Suprapubic skin (tissue), 4 donors: Measurements from ENCODE around the gene MOB3B. TPM values are rescaled to one million over a fixed set of nuclear protein-coding genes. Genes with fewer than 3 reads are reported as not detected.
A peak's percentile ranks its signal among the peaks of the same experiment; 100 is the strongest.

Source experiments
- DNase-seq, 2 donors: peaks; one replicate each; pipeline ENCODE4 v3.0.0-alpha.2; 2019; ENCODE audit warnings: low spot score in 2 of 2
- H3K27ac ChIP-seq: fragments of 200-600 bp; sonication (generic); one replicate; pipeline ENCODE4 v1.5.1; 2019
- H3K27me3 ChIP-seq: fragments of 200-600 bp; sonication (generic); one replicate; pipeline ENCODE4 v1.5.1; 2019
- H3K36me3 ChIP-seq: fragments of 200-600 bp; sonication (generic); one replicate; pipeline ENCODE4 v1.5.1; 2019
- H3K4me1 ChIP-seq: fragments of 200-600 bp; sonication (generic); one replicate; pipeline ENCODE4 v1.5.1; 2019
- H3K4me3 ChIP-seq: fragments of 200-600 bp; sonication (generic); one replicate; pipeline ENCODE4 v1.5.1; 2019; ENCODE audit warnings: mild to moderate bottlenecking
- H3K9me3 ChIP-seq: fragments of 200-600 bp; sonication (generic); one replicate; pipeline ENCODE4 v1.5.1; 2019
- EP300 ChIP-seq: sonication (generic); formaldehyde crosslinking; IDR thresholded peaks from one replicate; pipeline ENCODE4 v1.6.1; 2017; ENCODE audit warnings: antibody characterized with exemption
- POLR2A ChIP-seq, 2 donors: fragments of 450-650 bp; IDR thresholded peaks; one replicate each; pipeline ENCODE4 v1.6.1; 2017; ENCODE audit warnings: antibody characterized with exemption in 2 of 2, mild to moderate bottlenecking in 2 of 2, moderate library complexity in 2 of 2
- POLR2AphosphoS5 ChIP-seq, 3 donors: sonication (generic); formaldehyde crosslinking; IDR thresholded peaks; one replicate each; pipeline ENCODE4 v1.6.1; 2017; ENCODE audit warnings: antibody characterized with exemption in 3 of 3
- WGBS: methylation state at CpG from one replicate; pipeline ENCODE4 v1.1.5; 2018; 5-methylcytosine and 5-hydroxymethylcytosine counted together
- total RNA-seq, 4 donors: library from RNA; depleted of rRNA; stranded (reverse); fragments of >200 nt; gene quantifications; one replicate each; pipeline ENCODE4 v1.1.0, GENCODE V29; 2016
- TF ChIP-seq, protein P1 (sequence below), 2 donors: fragments of 200-600 bp in 1 of 2; fragments of 450-650 bp in 1 of 2; sonication (generic) in 1 of 2; IDR thresholded peaks; one replicate each; pipeline ENCODE4 v1.5.1; 2016 to 2019; ENCODE audit warnings: antibody characterized with exemption in 2 of 2, mild to moderate bottlenecking in 1 of 2, moderate library complexity in 1 of 2

Gene MOB3B
- total RNA-seq, 4 donors from 2014 or later = 8.2 to 21.5 (median 10.9) TPM

DNA sequence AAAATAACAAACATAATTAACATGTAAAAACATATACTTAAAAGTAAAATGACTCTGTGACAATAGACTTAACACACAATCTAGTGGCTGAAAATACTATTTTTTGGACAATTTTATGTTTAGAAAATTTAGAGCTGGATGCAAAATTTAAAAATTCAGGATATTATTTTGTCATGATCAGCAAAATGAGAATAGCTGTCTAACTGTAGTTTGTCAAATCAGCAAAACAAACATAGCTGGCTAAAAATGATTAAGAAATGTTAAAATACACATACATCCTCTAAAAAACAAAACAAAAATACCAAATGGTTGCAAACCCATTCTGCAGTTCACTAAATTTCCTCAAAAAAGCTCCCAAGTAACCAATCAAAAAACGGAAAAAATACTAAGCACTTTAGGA lies 25.1 kb upstream of the MOB3B start:
- H3K27ac ChIP-seq = no peak overlapping the region
- WGBS = 94% methylated on average over 1 of the region's 1 CpG
- TF ChIP-seq POLR2AphosphoS5 (IDR thresholded peaks at IDR 0.05) = no peak
- TF ChIP-seq, protein P1, sequence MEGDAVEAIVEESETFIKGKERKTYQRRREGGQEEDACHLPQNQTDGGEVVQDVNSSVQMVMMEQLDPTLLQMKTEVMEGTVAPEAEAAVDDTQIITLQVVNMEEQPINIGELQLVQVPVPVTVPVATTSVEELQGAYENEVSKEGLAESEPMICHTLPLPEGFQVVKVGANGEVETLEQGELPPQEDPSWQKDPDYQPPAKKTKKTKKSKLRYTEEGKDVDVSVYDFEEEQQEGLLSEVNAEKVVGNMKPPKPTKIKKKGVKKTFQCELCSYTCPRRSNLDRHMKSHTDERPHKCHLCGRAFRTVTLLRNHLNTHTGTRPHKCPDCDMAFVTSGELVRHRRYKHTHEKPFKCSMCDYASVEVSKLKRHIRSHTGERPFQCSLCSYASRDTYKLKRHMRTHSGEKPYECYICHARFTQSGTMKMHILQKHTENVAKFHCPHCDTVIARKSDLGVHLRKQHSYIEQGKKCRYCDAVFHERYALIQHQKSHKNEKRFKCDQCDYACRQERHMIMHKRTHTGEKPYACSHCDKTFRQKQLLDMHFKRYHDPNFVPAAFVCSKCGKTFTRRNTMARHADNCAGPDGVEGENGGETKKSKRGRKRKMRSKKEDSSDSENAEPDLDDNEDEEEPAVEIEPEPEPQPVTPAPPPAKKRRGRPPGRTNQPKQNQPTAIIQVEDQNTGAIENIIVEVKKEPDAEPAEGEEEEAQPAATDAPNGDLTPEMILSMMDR (IDR thresholded peaks at IDR 0.05) = no peak
- TF ChIP-seq EP300 = no peak
- TF ChIP-seq POLR2A (IDR thresholded peaks at IDR 0.05) = no peak
- H3K4me3 ChIP-seq = no peak overlapping the region
- peaks cover 56% of the 10 kb centered on the region for H3K36me3 ChIP-seq
- no peak for DNase-seq
- H3K9me3 ChIP-seq = no peaks in the 10 kb centered on the region
- no peaks in the 10 kb centered on the region for H3K27me3 ChIP-seq
- no peaks in the 10 kb centered on the region for H3K4me1 ChIP-seq

DNA sequence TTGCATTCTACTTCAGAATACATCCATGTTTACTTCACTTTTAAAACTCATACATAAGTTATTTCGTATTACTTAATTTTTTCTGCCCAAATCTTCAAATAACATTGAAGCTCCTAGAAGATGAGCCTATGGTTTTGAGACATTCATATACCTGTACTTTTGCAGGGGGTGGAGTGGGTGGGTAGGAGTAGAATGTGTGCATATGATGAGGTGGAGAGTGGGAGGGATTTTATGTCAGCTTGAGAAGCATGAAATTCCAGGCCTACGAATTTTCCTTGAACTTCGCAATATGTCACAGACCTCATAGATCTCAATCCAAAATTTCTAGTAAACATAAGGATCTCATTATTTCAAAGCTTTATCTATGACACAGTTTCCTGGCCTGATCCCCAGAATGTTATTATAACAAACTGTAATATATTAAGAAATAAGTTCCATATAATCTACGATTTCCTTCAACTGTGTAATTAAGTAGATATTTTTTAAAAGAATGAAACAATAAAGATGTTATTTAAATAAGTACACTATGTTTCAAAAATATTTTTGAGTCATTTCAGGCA lies 19.7 kb upstream of the MOB3B start:
- no peak for DNase-seq
- Histone ChIP-seq H3K27ac (no peak overlapping the region), H3K4me3 (no peak overlapping the region), H3K4me1 (no peaks in the 10 kb centered on the region), H3K9me3 (no peaks in the 10 kb centered on the region), H3K27me3 (no peaks in the 10 kb centered on the region), H3K36me3 (peaks cover 19% of the 10 kb centered on the region)
- WGBS = 66% methylated on average over 4 of the region's 4 CpGs
- TF ChIP-seq POLR2A (IDR thresholded peaks at IDR 0.05) = no peak
- TF ChIP-seq, protein P1 (IDR thresholded peaks at IDR 0.05) = no peak

DNA sequence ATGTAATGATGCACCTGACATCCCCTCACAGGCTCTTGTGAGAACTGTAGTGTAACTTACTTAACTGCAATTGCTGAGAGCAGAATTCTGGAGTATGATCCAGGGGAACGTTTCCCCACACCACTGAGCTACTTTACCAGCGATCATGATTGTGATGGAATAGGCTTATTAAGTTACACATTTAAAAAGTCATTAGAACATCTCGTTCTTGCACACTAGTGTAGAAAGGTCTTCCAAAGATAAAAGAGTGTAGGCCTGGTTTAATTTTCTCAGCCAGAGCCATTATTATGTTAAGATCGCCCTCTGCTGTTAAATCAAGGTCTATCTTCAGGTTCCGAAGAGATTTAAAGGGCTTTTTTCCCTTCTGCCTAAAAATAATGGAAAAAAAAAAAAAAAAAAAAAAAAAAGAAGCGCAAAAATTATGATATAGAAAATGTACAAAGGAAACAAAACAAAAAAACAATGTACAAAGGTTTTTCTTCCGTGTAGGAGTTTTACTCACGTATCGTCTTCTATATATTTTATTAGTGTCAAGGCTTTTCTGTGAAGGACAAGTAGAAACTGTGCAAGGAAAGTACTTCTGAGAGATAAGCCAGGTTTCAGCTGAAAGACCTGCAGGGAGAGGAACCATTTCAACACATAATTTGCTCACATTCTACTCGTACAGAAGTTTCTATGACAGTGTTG lies 18.6 kb upstream of the MOB3B start:
- no peak for DNase-seq
- H3K27ac ChIP-seq = no peak overlapping the region
- H3K9me3 ChIP-seq = no peaks in the 10 kb centered on the region
- H3K4me1 ChIP-seq = no peaks in the 10 kb centered on the region
- TF ChIP-seq POLR2A (IDR thresholded peaks at IDR 0.05) = no peak
- TF ChIP-seq POLR2AphosphoS5 (IDR thresholded peaks at IDR 0.05) = peak in 1 of 3 donors; percentile 22
- TF ChIP-seq EP300 = no peak
- TF ChIP-seq, protein P1 (IDR thresholded peaks at IDR 0.05) = peak in 1 of 2 donors; percentile 39
- no peak overlapping the region for H3K4me3 ChIP-seq
- H3K36me3 ChIP-seq = peaks cover 11% of the 10 kb centered on the region
- WGBS = 37% methylated on average over 10 of the region's 10 CpGs
- H3K27me3 ChIP-seq = no peaks in the 10 kb centered on the region

DNA sequence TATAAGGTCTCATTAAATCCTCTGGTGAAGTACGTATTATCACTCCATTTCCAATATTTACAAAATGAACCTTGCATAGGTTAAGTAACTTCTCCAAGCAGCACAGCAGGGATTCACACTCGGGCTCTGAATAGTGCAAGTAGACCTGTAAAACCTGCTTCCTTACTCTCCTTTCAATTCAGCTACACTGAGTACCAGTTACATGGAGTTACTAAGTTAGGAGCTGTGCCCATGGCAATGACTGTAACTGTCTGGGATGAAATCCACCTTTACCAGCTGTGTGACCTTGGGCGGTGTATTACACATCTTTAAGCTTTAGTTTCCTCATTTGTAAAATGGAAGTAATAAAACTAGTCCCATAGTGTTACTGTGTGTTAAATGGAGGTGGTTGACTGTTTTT lies 15.9 kb upstream of the MOB3B start:
- peaks cover 3% of the 10 kb centered on the region for H3K4me1 ChIP-seq
- H3K27me3 ChIP-seq = no peaks in the 10 kb centered on the region
- TF ChIP-seq POLR2A (IDR thresholded peaks at IDR 0.05) (no peak), EP300 (no peak), POLR2AphosphoS5 (IDR thresholded peaks at IDR 0.05) (no peak)
- TF ChIP-seq, protein P1 (IDR thresholded peaks at IDR 0.05) = no peak
- no peak overlapping the region for H3K4me3 ChIP-seq
- no peak for DNase-seq
- H3K9me3 ChIP-seq = no peaks in the 10 kb centered on the region
- WGBS = 68% methylated on average over 3 of the region's 3 CpGs
- no peaks in the 10 kb centered on the region for H3K36me3 ChIP-seq
- no peak overlapping the region for H3K27ac ChIP-seq

DNA sequence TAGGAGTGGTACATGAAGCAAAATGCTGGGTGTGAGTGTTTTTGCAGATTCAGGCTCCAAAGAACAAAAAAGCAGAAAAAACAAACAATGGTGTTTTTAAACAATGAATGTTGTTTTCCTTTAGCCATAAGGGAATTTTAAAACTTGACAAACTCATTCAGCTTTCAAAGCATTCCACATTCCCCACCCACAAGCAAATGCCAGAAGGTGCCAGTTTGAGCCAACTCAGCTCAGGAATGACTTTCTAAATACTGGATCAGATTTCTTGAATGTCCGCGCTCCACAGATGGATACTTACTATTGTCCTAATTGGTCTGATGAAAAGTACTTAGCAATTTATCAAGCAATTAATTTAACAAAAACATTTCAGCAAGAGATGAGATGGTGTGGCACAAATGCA lies 12.9 kb upstream of the MOB3B start:
- Histone ChIP-seq H3K9me3 (no peaks in the 10 kb centered on the region), H3K4me3 (no peak overlapping the region), H3K27me3 (no peaks in the 10 kb centered on the region), H3K36me3 (no peaks in the 10 kb centered on the region), H3K4me1 (peaks cover 24% of the 10 kb centered on the region), H3K27ac (no peak overlapping the region)
- DNase-seq = no peak
- 46% methylated on average over 2 of the region's 2 CpGs for WGBS
- TF ChIP-seq POLR2AphosphoS5 (IDR thresholded peaks at IDR 0.05) (no peak), POLR2A (IDR thresholded peaks at IDR 0.05) (no peak), EP300 (no peak)
- TF ChIP-seq, protein P1 (IDR thresholded peaks at IDR 0.05) = no peak
